ENCODE results near the gene THRAP3. TPM values are rescaled to one million over a fixed set of nuclear protein-coding genes. Genes with fewer than 3 reads are reported as not detected.
A peak's percentile ranks its signal among the peaks of the same experiment; 100 is the strongest.

THRAP3 gene
- total RNA-seq, 1 experiment from 2014 or later, result 160 TPM

DNA sequence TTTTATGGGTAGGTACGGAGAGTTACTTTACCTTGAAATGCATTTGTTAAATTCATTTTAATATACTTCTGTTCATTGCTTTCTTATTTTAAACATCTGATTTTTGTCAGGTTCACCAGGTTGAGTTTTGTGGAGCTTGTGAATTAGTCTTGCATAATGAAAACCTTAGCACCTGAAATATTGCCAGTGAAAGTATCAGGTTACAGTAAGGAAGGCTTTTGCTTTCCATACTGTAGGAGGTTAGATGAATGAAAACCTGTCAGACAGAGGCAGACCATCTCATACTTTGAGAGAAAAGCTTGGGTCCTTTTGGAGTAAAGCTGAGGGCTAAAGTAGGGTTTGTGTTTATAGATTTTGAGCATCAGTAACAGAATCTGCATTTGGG lies 34.7 kb downstream of the THRAP3 start:
- Mint-ChIP-seq H3K4me3 (no peak overlapping the region), H3K27ac (peak overlapping the region; percentile 28), H3K9me3 (no peaks in the 10 kb centered on the region), H3K36me3 (peaks cover 23% of the 10 kb centered on the region), H3K4me1 (peaks cover 30% of the 10 kb centered on the region), H3K27me3 (ENCODE audit: low read depth) (no peaks in the 10 kb centered on the region)
- POLR2A ChIA-PET, result interaction anchor here (0.9 kb wide), 1 partner anchor 110 kb away, joined by 3 read pairs; the partner anchor contains the start of gene TRAPPC3
- ATAC-seq (no peak), DNase-seq (ENCODE audit: low spot score) (no peak)
- no peak for TF ChIP-seq TP53 (CRISPR knock-in tag; IDR thresholded peaks at IDR 0.05)
- TF ChIP-seq, protein P1, sequence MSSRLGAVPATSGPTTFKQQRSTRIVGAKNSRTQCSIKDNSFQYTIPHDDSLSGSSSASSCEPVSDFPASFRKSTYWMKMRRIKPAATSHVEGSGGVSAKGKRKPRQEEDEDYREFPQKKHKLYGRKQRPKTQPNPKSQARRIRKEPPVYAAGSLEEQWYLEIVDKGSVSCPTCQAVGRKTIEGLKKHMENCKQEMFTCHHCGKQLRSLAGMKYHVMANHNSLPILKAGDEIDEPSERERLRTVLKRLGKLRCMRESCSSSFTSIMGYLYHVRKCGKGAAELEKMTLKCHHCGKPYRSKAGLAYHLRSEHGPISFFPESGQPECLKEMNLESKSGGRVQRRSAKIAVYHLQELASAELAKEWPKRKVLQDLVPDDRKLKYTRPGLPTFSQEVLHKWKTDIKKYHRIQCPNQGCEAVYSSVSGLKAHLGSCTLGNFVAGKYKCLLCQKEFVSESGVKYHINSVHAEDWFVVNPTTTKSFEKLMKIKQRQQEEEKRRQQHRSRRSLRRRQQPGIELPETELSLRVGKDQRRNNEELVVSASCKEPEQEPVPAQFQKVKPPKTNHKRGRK (CRISPR knock-in tag; IDR thresholded peaks at IDR 0.05; ENCODE audit: borderline replicate concordance), result no peak
- TF ChIP-seq, protein P2, sequence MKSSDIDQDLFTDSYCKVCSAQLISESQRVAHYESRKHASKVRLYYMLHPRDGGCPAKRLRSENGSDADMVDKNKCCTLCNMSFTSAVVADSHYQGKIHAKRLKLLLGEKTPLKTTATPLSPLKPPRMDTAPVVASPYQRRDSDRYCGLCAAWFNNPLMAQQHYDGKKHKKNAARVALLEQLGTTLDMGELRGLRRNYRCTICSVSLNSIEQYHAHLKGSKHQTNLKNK (CRISPR knock-in tag; IDR thresholded peaks at IDR 0.05), result no peak
- CTCF ChIA-PET, result interaction anchor here (0.5 to 2.9 kb wide), 4 partner anchors 27 to 404 kb away, joined by 3 to 9 read pairs (median 3); no protein-coding TSS in a partner anchor

DNA sequence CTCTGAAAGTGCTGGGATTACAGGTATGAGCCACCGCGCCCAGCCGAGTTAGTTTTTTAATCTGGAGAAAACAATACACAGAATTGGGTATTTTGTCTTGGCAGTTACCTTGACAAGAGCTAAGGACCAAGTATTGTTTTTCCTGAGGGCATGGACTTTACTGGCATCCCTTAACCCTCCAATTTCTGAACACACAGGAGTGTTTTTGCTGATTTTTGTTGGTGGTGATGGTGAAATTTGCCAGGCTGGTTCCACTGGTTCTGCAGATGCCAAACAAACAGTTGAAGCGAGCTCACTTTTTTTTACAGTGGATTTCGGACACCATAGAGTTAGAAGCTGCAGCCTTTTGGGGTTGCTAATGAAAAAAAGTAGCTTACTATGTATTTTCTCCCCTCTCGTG lies 44.7 kb downstream of the THRAP3 start:
- ChIA-PET CTCF (interaction anchor here (1.0 to 2.1 kb wide), 4 partner anchors 16 to 100 kb away, joined by 3 to 4 read pairs (median 4); partner anchors contain the start of gene SH3D21), POLR2A (interaction anchor here (1.6 kb wide), 1 partner anchor 44 kb away, joined by 4 read pairs; the partner anchor contains the start of gene THRAP3)
- Mint-ChIP-seq H3K27me3 (ENCODE audit: low read depth) (no peaks in the 10 kb centered on the region), H3K27ac (0 out of 2 replicates have a peak overlapping the region, but pooled peaks have one; percentile 36), H3K36me3 (peaks cover 30% of the 10 kb centered on the region), H3K4me3 (no peak overlapping the region), H3K4me1 (no peaks in the 10 kb centered on the region), H3K9me3 (no peaks in the 10 kb centered on the region)
- DNase-seq (ENCODE audit: low spot score), result no peak
- ATAC-seq, result no peak
- TF ChIP-seq, protein P3, sequence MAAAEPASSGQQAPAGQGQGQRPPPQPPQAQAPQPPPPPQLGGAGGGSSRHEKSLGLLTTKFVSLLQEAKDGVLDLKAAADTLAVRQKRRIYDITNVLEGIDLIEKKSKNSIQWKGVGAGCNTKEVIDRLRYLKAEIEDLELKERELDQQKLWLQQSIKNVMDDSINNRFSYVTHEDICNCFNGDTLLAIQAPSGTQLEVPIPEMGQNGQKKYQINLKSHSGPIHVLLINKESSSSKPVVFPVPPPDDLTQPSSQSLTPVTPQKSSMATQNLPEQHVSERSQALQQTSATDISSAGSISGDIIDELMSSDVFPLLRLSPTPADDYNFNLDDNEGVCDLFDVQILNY (CRISPR knock-in tag; IDR thresholded peaks at IDR 0.05), result no peak
- TF ChIP-seq, protein P4, sequence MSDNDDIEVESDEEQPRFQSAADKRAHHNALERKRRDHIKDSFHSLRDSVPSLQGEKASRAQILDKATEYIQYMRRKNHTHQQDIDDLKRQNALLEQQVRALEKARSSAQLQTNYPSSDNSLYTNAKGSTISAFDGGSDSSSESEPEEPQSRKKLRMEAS (CRISPR knock-in tag; IDR thresholded peaks at IDR 0.05), result no peak
- TF ChIP-seq, protein P5, sequence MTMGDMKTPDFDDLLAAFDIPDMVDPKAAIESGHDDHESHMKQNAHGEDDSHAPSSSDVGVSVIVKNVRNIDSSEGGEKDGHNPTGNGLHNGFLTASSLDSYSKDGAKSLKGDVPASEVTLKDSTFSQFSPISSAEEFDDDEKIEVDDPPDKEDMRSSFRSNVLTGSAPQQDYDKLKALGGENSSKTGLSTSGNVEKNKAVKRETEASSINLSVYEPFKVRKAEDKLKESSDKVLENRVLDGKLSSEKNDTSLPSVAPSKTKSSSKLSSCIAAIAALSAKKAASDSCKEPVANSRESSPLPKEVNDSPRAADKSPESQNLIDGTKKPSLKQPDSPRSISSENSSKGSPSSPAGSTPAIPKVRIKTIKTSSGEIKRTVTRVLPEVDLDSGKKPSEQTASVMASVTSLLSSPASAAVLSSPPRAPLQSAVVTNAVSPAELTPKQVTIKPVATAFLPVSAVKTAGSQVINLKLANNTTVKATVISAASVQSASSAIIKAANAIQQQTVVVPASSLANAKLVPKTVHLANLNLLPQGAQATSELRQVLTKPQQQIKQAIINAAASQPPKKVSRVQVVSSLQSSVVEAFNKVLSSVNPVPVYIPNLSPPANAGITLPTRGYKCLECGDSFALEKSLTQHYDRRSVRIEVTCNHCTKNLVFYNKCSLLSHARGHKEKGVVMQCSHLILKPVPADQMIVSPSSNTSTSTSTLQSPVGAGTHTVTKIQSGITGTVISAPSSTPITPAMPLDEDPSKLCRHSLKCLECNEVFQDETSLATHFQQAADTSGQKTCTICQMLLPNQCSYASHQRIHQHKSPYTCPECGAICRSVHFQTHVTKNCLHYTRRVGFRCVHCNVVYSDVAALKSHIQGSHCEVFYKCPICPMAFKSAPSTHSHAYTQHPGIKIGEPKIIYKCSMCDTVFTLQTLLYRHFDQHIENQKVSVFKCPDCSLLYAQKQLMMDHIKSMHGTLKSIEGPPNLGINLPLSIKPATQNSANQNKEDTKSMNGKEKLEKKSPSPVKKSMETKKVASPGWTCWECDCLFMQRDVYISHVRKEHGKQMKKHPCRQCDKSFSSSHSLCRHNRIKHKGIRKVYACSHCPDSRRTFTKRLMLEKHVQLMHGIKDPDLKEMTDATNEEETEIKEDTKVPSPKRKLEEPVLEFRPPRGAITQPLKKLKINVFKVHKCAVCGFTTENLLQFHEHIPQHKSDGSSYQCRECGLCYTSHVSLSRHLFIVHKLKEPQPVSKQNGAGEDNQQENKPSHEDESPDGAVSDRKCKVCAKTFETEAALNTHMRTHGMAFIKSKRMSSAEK (CRISPR knock-in tag; IDR thresholded peaks at IDR 0.05; ENCODE audit: borderline replicate concordance), result no peak
- TF ChIP-seq NR3C1 (CRISPR knock-in tag; conservative IDR thresholded peaks at IDR 0.05; ENCODE audit: low read depth), result no peak
- TF ChIP-seq FOXK1 (CRISPR knock-in tag; IDR thresholded peaks at IDR 0.05), result no peak
- no peak for TF ChIP-seq IRF2 (CRISPR knock-in tag; IDR thresholded peaks at IDR 0.05; ENCODE audit: borderline replicate concordance, low read depth)

DNA sequence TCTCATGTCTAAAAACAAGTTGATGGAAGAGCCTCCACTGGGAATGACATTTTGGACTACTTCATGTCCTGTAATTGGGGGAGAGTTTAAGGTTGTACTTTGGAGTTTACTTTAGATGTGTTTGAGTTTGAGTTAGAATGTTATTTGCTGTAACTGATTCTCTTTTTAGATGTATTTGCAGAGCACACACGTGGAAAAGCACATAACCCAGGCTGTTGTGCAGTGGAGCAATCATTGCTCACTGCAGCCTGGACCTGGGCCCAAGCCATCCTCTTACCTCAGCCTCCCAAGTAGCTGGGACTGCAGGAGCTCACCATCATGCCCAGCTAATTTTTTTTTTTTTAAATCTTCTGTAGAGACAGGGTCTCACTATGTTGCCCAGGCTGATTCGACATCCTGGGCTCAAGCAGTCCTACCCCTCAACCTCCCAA lies 45.2 kb downstream of the THRAP3 start:
- ATAC-seq (no peak), DNase-seq (ENCODE audit: low spot score) (no peak)
- H3K27me3 Mint-ChIP-seq (ENCODE audit: low read depth), result no peaks in the 10 kb centered on the region
- no peaks in the 10 kb centered on the region for H3K4me1 Mint-ChIP-seq
- no peak overlapping the region for H3K4me3 Mint-ChIP-seq
- ChIA-PET CTCF (interaction anchor here (1.0 to 2.1 kb wide), 4 partner anchors 16 to 100 kb away, joined by 3 to 4 read pairs (median 4); partner anchors contain the start of gene SH3D21), POLR2A (interaction anchor here (1.6 kb wide), 1 partner anchor 45 kb away, joined by 4 read pairs; the partner anchor contains the start of gene THRAP3)
- H3K36me3 Mint-ChIP-seq, result peaks cover 35% of the 10 kb centered on the region
- no peaks in the 10 kb centered on the region for H3K9me3 Mint-ChIP-seq
- peak overlapping the region; percentile 36; the same call in 1 of the 2 replicates for H3K27ac Mint-ChIP-seq
- TF ChIP-seq NR2C2 (CRISPR knock-in tag; IDR thresholded peaks at IDR 0.05), result no peak
- TF ChIP-seq GTF2I (CRISPR knock-in tag; conservative IDR thresholded peaks at IDR 0.05), result no peak
- TF ChIP-seq, protein P6, sequence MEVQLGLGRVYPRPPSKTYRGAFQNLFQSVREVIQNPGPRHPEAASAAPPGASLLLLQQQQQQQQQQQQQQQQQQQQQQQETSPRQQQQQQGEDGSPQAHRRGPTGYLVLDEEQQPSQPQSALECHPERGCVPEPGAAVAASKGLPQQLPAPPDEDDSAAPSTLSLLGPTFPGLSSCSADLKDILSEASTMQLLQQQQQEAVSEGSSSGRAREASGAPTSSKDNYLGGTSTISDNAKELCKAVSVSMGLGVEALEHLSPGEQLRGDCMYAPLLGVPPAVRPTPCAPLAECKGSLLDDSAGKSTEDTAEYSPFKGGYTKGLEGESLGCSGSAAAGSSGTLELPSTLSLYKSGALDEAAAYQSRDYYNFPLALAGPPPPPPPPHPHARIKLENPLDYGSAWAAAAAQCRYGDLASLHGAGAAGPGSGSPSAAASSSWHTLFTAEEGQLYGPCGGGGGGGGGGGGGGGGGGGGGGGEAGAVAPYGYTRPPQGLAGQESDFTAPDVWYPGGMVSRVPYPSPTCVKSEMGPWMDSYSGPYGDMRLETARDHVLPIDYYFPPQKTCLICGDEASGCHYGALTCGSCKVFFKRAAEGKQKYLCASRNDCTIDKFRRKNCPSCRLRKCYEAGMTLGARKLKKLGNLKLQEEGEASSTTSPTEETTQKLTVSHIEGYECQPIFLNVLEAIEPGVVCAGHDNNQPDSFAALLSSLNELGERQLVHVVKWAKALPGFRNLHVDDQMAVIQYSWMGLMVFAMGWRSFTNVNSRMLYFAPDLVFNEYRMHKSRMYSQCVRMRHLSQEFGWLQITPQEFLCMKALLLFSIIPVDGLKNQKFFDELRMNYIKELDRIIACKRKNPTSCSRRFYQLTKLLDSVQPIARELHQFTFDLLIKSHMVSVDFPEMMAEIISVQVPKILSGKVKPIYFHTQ (CRISPR knock-in tag; IDR thresholded peaks at IDR 0.05), result no peak
- TF ChIP-seq, protein P7, sequence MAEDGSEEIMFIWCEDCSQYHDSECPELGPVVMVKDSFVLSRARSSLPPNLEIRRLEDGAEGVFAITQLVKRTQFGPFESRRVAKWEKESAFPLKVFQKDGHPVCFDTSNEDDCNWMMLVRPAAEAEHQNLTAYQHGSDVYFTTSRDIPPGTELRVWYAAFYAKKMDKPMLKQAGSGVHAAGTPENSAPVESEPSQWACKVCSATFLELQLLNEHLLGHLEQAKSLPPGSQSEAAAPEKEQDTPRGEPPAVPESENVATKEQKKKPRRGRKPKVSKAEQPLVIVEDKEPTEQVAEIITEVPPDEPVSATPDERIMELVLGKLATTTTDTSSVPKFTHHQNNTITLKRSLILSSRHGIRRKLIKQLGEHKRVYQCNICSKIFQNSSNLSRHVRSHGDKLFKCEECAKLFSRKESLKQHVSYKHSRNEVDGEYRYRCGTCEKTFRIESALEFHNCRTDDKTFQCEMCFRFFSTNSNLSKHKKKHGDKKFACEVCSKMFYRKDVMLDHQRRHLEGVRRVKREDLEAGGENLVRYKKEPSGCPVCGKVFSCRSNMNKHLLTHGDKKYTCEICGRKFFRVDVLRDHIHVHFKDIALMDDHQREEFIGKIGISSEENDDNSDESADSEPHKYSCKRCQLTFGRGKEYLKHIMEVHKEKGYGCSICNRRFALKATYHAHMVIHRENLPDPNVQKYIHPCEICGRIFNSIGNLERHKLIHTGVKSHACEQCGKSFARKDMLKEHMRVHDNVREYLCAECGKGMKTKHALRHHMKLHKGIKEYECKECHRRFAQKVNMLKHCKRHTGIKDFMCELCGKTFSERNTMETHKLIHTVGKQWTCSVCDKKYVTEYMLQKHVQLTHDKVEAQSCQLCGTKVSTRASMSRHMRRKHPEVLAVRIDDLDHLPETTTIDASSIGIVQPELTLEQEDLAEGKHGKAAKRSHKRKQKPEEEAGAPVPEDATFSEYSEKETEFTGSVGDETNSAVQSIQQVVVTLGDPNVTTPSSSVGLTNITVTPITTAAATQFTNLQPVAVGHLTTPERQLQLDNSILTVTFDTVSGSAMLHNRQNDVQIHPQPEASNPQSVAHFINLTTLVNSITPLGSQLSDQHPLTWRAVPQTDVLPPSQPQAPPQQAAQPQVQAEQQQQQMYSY (CRISPR knock-in tag; IDR thresholded peaks at IDR 0.05), result no peak
